Karpas-422 (cell line): ENCODE results near the gene GMPR. TPM values are rescaled to one million over a fixed set of nuclear protein-coding genes. Genes with fewer than 3 reads are reported as not detected.

Experiments
- DNase-seq: peaks from one replicate; pipeline ENCODE4 v3.0.0-alpha.2; 2015
- H2AFZ ChIP-seq: fragments of 200-600 bp; sonication (generic); 2 replicates; pipeline ENCODE4 v1.6.1; 2014; ENCODE audit warnings: antibody characterized with exemption, low read length, mixed read lengths
- H3K27ac ChIP-seq: fragments of 200-600 bp; sonication (generic); 2 replicates; pipeline ENCODE4 v1.5.1; 2014; ENCODE audit warnings: mild to moderate bottlenecking, low read length, moderate library complexity
- H3K27me3 ChIP-seq: fragments of 200-600 bp; sonication (generic); 2 replicates; pipeline ENCODE4 v1.6.1; 2014; ENCODE audit warnings: low read length, mixed read lengths
- H3K36me3 ChIP-seq: fragments of 200-600 bp; sonication (generic); 2 replicates; pipeline ENCODE4 v1.6.1; 2014; ENCODE audit warnings: low read length, mixed read lengths; ENCODE audit not compliant: insufficient read depth
- H3K4me1 ChIP-seq: fragments of 200-600 bp; sonication (generic); 2 replicates; pipeline ENCODE4 v1.6.1; 2014; ENCODE audit warnings: mild to moderate bottlenecking, low read length, mixed read lengths
- H3K4me2 ChIP-seq: fragments of 200-600 bp; sonication (generic); 2 replicates; pipeline ENCODE4 v1.6.1; 2014; ENCODE audit warnings: low read length, low read depth, mild to moderate bottlenecking; ENCODE audit not compliant: poor library complexity, severe bottlenecking
- H3K4me3 ChIP-seq: fragments of 200-600 bp; sonication (generic); 2 replicates; pipeline ENCODE4 v1.5.1; 2014; ENCODE audit warnings: mild to moderate bottlenecking, antibody characterized with exemption, low read length, mixed read lengths
- H3K79me2 ChIP-seq: fragments of 200-600 bp; sonication (generic); 2 replicates; pipeline ENCODE4 v1.6.1; 2014; ENCODE audit warnings: mild to moderate bottlenecking, low read length, mixed read lengths
- H3K9ac ChIP-seq: fragments of 200-600 bp; sonication (generic); 2 replicates; pipeline ENCODE4 v1.6.0; 2014; ENCODE audit warnings: low read length
- H3K9me2 ChIP-seq: fragments of 200-600 bp; sonication (generic), shearing (Covaris generic); replicated peaks from 2 replicates; pipeline ENCODE4 v1.6.0; 2014; ENCODE audit warnings: mild to moderate bottlenecking, low read length, moderate library complexity; ENCODE audit not compliant: insufficient read depth
- H3K9me3 ChIP-seq: fragments of 300-700, 200-600 bp; sonication (generic); 2 replicates; pipeline ENCODE4 v1.6.1; 2014; ENCODE audit warnings: low read length, mixed read lengths
- H4K20me1 ChIP-seq: fragments of 200-600 bp; sonication (generic); 2 replicates; pipeline ENCODE4 v1.6.1; 2014; ENCODE audit warnings: mild to moderate bottlenecking, antibody characterized with exemption, low read length, low read depth; ENCODE audit not compliant: insufficient read depth
- total RNA-seq: library from RNA; depleted of rRNA; stranded (reverse); fragments of >200 nt; shearing (Covaris generic); gene quantifications from 2 replicates; pipeline ENCODE4 v1.2.3, GENCODE V29; 2014; ENCODE audit warnings: low replicate concordance; rRNA removed

GMPR gene
- total RNA-seq, result not detected in 2 replicates

DNA sequence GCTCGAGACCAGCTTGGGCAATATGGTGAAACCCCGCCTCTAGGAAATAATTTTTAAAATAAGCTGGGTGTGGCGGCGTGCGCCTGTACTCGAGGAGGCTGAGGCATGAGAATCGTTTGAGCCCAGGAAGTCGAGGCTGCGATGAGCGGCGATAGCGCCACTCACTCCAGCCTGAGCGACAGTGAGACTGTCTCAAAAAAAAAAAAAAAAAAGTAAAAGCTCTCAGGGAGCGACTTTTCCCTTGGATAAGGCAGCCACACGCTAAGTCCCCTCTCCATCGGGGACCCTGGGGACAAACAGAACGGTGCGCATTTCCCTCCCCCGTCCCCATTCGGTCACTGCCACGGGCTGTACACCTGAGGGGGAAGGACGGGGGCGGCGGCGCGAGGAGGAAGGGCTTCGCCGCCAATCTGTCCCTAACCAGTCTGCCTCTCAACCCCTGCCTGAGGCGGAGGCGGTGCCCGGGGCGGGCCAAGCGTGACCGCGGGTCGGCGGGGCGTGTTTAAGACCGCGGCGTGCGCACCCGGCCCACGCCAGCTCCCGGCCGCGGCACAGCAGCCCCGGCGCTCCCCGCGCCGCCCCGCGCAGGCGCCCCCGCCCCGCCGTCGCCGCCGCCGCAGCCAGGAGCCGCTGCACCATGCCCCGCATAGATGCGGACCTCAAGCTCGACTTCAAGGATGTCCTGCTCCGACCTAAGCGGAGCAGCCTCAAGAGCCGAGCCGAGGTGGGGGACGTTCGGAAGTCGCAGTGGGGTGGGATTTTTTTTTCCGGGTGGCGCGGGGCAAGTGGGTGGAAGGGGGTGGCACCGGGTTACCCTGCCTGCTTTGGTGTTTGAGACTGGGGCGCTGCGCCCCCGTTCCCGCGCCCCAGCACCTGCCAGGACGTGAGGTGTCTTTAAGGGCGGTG, at the start of gene GMPR:
Gene GMPR (plus strand): TSS at position 531 of the 906 bp plus-strand sequence. CDS start 107 bp downstream, at position 638.
- Histone ChIP-seq H3K27me3 (no peaks in the 10 kb centered on the region), H2AFZ (no peak within 1 kb of the TSS), H3K4me1 (peaks cover 6% of the 10 kb centered on the region), H3K4me3 (no peak within 1 kb of the TSS), H3K79me2 (no peaks in the 10 kb centered on the region), H3K4me2 (no peak within 1 kb of the TSS), H3K9me3 (no peaks in the 10 kb centered on the region), H4K20me1 (no peaks in the 10 kb centered on the region), H3K27ac (no peak within 1 kb of the TSS), H3K36me3 (no peaks in the 10 kb centered on the region), H3K9ac (no peak within 1 kb of the TSS), H3K9me2 (no peaks in the 10 kb centered on the region)
- no peak for DNase-seq

- H3K27ac ChIP-seq, result no peak overlapping the region
- no peak overlapping the region for H3K4me3 ChIP-seq
- H3K4me1 ChIP-seq, result peaks cover 4% of the 10 kb centered on the region; the same call in 1 of the 2 replicates
- no peaks in the 10 kb centered on the region for H3K9me2 ChIP-seq
- no peak overlapping the region for H3K9ac ChIP-seq
- no peak overlapping the region for H2AFZ ChIP-seq
- H3K79me2 ChIP-seq, result no peaks in the 10 kb centered on the region
- no peak for DNase-seq
- no peaks in the 10 kb centered on the region for H4K20me1 ChIP-seq
- H3K36me3 ChIP-seq, result no peaks in the 10 kb centered on the region
- no peak overlapping the region for H3K4me2 ChIP-seq
- no peaks in the 10 kb centered on the region for H3K27me3 ChIP-seq
- no peaks in the 10 kb centered on the region for H3K9me3 ChIP-seq
These were observed 48.2 kb upstream of the GMPR start for GRCh38 chr6:16190214-16190613.

GRCh38 chr6:16196260-16196983, 42.0 kb upstream of the GMPR start:
- no peaks in the 10 kb centered on the region for H4K20me1 ChIP-seq
- H3K27ac ChIP-seq, result no peak overlapping the region
- H3K36me3 ChIP-seq, result no peaks in the 10 kb centered on the region
- H3K79me2 ChIP-seq, result no peaks in the 10 kb centered on the region
- no peaks in the 10 kb centered on the region for H3K27me3 ChIP-seq
- H2AFZ ChIP-seq, result no peak overlapping the region
- H3K4me3 ChIP-seq, result no peak overlapping the region
- H3K9me2 ChIP-seq, result no peaks in the 10 kb centered on the region
- no peak overlapping the region for H3K4me2 ChIP-seq
- H3K9me3 ChIP-seq, result no peaks in the 10 kb centered on the region
- peaks cover 13% of the 10 kb centered on the region for H3K4me1 ChIP-seq
- H3K9ac ChIP-seq, result no peak overlapping the region
- no peak for DNase-seq

DNA sequence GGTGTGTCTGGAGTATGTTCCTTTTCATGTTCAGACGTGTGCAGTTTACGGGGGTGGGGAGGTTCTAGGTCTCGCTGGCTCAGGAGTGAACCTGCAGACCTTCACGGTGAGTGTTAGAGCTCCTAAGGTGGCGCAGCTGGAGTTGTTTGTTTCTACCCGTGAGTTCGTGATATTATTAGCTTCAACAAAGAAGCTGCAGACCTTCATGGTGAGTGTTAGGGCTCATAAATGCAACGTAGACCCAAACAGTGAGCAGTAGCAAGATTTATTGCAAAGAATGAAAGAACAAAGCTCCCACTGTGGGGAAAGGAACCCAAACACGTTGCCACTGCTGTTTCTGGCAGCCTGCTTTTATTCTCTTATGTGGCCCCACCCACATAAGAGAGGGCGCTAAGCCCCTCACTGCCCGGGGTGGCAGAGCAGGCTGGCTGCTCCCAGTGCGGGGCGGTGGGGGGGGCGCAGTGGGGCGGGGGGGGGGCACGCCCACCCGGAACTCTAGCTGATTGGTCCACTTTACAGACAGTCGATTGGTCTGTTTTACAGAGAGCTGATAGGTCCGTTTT, 41.3 kb upstream of the GMPR start:
- Histone ChIP-seq H3K4me3 (no peak overlapping the region), H3K9me3 (no peaks in the 10 kb centered on the region), H3K79me2 (no peaks in the 10 kb centered on the region), H2AFZ (no peak overlapping the region), H3K27ac (no peak overlapping the region), H3K4me1 (peaks cover 13% of the 10 kb centered on the region), H3K27me3 (no peaks in the 10 kb centered on the region), H3K4me2 (no peak overlapping the region), H3K36me3 (no peaks in the 10 kb centered on the region), H3K9ac (no peak overlapping the region), H3K9me2 (no peaks in the 10 kb centered on the region), H4K20me1 (no peaks in the 10 kb centered on the region)
- no peak for DNase-seq

- Histone ChIP-seq H3K9ac (no peak overlapping the region), H4K20me1 (no peaks in the 10 kb centered on the region), H3K9me3 (no peaks in the 10 kb centered on the region), H3K36me3 (no peaks in the 10 kb centered on the region), H3K4me3 (no peak overlapping the region), H2AFZ (no peak overlapping the region), H3K4me2 (no peak overlapping the region), H3K4me1 (peaks cover 13% of the 10 kb centered on the region), H3K79me2 (no peaks in the 10 kb centered on the region), H3K27ac (no peak overlapping the region), H3K27me3 (no peaks in the 10 kb centered on the region), H3K9me2 (no peaks in the 10 kb centered on the region)
- no peak for DNase-seq
These were observed 40.2 kb upstream of the GMPR start for GRCh38 chr6:16198061-16198705.

DNA sequence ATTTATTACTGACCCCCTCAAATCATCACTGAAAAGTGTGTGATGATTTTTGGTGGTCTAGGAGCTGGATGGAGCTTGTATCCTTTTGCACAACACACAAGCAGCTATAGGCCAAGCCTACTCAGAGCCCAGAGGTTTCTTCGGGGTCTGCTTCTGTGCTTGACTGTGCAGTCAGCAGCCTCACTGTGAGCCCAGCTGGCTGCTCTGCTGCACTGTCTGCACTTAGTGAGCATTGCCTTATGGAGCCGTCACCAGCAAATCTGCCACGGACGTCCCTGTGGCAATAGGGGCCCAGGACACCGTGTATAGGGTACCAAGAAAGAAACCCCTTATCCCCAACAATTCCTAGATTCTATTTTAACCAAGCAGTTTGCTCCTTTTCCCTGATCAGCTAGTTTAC, 38.6 kb upstream of the GMPR start:
- no peaks in the 10 kb centered on the region for H3K27me3 ChIP-seq
- H2AFZ ChIP-seq, result no peak overlapping the region
- no peak overlapping the region for H3K9ac ChIP-seq
- no peak overlapping the region for H3K4me3 ChIP-seq
- no peak for DNase-seq
- no peaks in the 10 kb centered on the region for H3K9me3 ChIP-seq
- no peaks in the 10 kb centered on the region for H4K20me1 ChIP-seq
- peaks cover 9% of the 10 kb centered on the region for H3K4me1 ChIP-seq
- H3K36me3 ChIP-seq, result no peaks in the 10 kb centered on the region
- no peak overlapping the region for H3K4me2 ChIP-seq
- no peaks in the 10 kb centered on the region for H3K79me2 ChIP-seq
- no peaks in the 10 kb centered on the region for H3K9me2 ChIP-seq
- no peak overlapping the region for H3K27ac ChIP-seq

- H4K20me1 ChIP-seq, result no peaks in the 10 kb centered on the region
- H3K36me3 ChIP-seq, result no peaks in the 10 kb centered on the region
These were observed 38.0 kb upstream of the GMPR start for GRCh38 chr6:16200321-16200883.

More at GRCh38 chr6:16200321-16200883, 38.0 kb upstream of the GMPR start:
- H3K4me3 ChIP-seq, result peak overlapping the region; percentile 27; the same call in 1 of the 2 replicates
- H3K4me2 ChIP-seq, result peak overlapping the region; percentile 49
- H3K9me2 ChIP-seq, result no peaks in the 10 kb centered on the region
- H2AFZ ChIP-seq, result 0 out of 2 replicates have a peak overlapping the region, but pooled peaks have one; percentile 15
- H3K27me3 ChIP-seq, result no peaks in the 10 kb centered on the region
- H3K27ac ChIP-seq, result no peak overlapping the region
- H3K9me3 ChIP-seq, result no peaks in the 10 kb centered on the region
- H3K79me2 ChIP-seq, result no peaks in the 10 kb centered on the region
- peaks cover 15% of the 10 kb centered on the region for H3K4me1 ChIP-seq
- peak; percentile 47 for DNase-seq
- no peak overlapping the region for H3K9ac ChIP-seq
